SH-SY5Y (cell line): ENCODE results near the gene TRIO.

Experiments
- GATA2 ChIP-seq: IDR thresholded peaks from 2 replicates; pipeline ENCODE4 v1.6.1; 2011; ENCODE audit warnings: mild to moderate bottlenecking, low read depth, low read length
- GATA3 ChIP-seq: IDR thresholded peaks from 2 replicates; pipeline ENCODE4 v1.6.1; 2011; ENCODE audit warnings: low read depth, mild to moderate bottlenecking, low read length, moderate library complexity

Gene TRIO

DNA sequence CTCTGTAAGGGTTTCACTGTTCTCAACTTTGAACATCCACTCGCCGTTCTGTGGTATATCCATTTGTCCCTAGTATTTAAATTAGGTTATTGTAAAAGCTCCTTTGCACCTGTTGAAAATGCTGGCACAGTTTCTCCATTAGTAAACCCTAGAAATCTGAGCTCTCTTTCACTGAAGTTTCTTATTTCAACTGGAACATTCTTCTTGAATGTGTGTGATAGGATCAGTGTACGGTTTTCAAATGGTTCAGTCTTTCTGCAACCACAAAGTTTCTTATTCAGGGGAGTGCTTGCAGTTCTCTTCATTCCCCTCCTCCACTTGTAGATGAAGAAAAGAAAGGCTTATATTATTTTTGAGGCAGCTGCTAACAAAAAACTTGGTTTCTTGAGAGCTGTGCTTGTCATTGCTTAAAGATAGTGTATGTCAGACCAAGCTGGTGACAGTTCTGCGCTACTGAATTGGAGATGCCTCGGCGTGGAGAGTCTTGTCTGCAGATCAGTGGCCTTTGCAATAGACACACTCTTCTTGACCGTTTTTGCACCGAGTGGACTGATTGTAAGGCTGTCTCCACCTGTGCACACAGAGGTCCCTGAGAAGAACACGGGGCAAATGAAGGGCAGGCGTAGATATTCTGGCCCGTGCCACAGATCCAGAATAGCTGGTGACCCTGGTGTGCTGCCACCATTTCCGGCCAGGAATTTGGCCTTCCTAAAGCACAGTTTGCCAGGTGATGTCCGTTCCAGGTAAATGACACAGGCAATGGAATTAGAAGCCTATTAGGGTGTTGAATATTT is 102.2 kb downstream of the TRIO start:
- TF ChIP-seq GATA2 (no peak), GATA3 (no peak)

DNA sequence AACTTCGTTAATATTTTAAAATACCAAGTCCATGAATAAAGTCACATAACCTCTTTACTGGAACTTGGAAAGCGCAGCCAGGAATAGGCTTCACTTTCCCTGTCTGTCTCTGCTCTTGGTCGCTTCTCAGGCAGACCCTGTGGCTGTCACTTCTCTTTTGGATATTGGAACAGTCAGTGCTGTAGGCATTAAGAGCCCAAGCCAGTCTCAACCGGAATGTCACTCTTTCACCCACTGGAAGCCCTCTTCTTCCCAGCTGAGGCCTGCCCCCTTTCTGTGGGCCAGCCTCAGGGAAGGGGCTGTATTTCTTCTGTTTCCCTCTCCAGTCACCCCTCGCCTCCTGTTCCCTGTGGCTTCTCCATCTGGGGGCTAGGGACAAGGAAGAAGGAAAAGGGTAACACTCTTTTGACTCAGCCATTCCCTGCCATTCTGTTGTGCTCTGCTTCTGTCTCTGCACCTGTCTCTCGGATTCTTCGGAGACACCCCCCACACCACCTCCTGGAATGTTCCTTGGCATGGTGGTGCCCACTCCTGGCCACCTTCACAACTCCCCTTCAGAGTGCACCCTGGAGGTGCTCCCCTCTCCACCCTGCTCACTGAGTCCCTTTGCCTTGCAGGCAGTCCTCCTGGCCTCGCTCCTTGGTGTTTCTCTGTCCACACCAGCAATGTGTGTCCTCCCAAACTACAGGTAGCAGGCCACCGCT is 103.4 kb downstream of the TRIO start:
- no peak for TF ChIP-seq GATA3
- TF ChIP-seq GATA2 = no peak

DNA sequence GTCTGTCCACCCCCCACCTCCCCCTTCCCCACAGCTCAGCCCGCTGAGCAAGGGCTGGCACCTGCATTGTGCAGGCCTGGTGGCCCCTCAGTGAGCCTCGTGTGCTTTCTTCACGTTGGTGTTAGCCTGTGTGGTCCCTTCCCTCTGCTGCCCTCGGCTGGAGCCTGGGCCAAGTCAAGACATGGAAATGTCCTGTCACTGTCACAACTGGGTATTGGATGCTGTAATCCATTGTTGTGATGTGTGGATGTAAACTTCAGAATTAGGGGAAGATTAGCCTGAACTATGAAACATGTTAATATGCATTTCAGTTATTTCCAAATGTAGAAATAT is 103.9 kb downstream of the TRIO start:
- TF ChIP-seq GATA2 (no peak), GATA3 (no peak)

DNA sequence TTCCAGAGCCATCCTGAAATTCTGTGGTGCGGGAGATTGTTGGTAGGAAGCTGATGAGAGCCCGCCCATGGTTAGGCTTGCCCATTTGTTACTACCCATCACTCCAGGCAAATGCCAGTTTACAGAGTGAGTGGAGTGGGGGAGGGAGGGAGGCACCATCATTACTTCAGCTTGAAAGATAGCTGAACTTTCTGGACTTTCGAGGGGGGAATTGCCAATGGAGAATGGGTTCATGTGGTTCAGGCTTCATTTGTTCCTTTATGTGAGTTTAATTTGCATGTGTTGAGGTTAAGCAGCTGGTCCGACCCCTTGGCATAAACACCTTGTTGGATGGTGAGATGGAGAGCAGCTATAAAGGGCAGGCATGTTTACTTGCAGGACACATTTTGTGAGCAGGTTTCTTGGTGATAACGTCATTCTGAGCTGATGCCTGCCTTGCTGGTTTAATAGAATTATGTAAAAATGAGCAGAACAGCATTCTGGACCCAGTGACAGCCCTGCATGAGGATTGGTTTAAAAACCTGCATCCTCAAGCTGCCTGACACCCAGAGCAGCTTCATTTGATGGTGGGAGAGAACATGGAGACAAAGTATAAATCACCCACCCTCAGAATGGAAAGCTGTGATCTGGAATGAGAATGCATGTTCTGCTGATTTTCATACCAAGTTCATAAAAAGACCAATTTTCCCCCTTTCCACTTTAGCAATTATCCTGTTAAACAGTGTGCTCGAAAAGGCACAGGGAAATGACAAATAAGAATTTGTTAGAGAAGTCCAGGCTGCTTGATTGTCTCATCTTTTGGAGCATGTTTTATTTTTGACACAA is 106.3 kb downstream of the TRIO start:
- TF ChIP-seq GATA2 (no peak), GATA3 (no peak)

DNA sequence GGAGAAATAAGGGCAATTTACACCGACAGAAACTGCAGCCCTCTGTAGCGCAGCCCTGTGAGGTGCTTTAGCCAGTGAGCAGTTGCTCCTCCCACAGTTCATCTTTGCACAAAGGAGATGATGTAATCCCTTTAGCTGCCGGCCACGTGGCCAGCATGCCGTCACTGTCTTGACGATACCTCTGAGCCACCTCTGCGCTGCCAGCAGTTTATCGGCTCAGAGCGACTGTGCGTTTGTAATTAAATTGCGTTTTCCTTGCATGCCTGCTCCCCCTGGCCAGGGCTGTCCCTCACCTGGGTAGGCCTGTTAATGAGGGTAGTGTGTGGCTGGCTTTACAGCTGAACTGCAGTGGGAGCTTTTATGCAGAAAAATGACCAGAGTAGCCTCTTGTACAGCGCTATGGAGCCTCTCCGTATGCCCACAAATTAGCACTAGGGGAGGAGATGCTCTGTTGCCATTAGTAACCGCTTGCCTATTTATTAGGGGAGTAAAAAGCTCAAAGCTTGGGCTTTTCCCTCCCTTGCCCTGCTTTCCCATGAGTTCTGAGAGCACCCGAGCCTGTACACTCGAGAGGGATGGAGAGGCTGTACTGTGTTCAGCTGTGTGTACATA is 107.0 kb downstream of the TRIO start:
- TF ChIP-seq GATA2 (no peak), GATA3 (no peak)

DNA sequence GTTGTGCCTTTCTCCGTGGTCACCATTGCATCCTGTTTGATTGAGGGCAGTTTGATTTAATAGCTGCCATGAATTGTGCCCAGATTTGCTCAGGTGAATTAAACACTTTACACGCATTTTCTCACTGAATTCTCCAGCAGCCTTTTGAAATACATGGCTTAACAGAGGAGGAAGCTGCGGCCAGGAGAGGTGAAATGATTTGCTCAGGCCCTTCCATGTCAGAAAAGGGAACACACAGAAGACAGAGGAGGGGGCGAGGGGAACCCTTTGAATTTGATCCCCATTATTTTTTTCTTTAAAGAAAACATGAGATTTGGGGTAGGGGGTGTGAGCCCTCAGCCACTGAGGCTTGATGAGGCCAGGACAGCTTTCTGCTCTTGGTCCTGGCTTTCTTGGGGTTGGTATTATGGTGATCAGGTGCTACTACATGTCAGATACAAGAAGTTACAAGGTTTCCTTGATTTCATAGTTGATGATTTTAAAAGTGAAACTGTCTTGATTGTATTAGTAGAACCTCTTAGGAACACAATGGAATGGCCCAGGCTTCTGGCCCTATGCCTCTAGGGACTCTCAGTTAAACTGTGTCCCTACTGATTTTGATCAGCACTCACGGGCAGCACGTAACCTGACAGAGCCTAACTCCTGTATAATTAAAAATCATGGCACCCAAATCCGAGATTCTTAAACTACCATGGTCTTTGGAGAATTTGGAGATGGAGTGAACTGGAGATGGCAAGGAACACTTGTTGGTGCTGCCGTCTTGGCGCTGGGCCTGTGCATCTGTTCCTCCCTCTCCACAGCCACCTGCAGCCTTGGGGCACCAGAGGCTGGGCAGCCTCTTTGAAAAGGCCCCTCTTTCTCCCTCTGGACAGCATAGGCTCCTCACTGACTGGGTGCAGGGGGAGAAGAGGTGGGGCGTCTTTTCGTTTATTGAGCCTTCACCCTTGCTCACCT is 107.9 kb downstream of the TRIO start:
- TF ChIP-seq GATA2 (no peak), GATA3 (no peak)

DNA sequence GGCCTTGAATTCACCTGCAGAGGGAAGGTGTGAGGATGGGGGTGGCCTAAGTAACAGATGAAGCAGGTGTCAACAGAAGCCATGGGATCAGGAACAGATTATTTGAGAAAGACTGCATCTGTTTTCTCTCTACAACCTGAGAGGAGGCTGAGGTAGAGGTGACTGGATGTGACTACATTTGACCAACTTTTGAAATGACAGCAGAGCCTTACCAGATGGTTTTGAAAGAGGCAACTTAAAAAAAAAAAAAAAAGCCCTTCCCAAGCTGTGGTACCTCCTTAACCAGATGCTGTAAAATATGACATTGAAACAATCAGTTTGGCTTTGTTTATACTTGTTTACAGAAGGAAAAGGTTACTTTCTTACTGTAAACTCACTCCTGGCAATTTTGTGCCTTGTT is 108.6 kb downstream of the TRIO start:
- TF ChIP-seq GATA2 (no peak), GATA3 (no peak)

DNA sequence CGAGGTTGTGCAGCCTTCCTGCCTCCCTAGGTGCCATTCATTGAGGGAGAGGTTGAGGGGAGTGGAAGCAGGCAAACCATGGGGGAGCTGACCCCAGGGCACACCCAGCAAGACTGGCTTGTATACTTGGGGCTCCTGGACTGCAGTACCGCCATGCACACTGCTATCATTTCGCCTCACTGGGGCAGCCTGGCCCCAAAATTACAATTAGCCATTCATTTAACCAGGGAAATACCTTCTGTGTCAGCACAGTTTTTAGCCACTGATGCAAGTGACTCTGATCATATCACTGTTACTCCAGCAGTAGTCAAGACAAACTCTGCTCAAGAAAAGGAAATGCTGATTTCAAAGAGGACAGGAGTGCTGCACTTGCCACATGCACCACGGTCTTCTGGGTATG is 109.7 kb downstream of the TRIO start:
- TF ChIP-seq GATA3 (no peak), GATA2 (no peak)

DNA sequence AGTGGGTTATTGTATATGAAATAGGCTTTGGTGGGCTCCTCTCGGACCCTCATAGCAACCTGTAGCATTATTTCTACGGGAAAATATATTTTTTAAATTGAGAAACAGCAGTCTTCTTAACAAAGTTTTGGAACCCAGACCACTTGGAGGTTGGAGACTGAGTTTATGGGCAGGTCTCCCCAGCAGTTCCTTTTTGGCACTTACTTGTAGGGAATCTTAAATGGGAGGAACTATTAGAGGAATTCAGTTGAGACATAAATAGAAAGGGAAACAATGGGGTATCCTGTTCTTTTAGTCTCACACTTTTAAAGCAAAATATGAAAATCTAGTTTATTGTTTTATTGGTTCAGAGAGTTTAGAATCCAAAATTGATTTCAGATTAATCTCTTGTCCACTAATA is 111.5 kb downstream of the TRIO start:
- TF ChIP-seq GATA2 (no peak), GATA3 (no peak)

DNA sequence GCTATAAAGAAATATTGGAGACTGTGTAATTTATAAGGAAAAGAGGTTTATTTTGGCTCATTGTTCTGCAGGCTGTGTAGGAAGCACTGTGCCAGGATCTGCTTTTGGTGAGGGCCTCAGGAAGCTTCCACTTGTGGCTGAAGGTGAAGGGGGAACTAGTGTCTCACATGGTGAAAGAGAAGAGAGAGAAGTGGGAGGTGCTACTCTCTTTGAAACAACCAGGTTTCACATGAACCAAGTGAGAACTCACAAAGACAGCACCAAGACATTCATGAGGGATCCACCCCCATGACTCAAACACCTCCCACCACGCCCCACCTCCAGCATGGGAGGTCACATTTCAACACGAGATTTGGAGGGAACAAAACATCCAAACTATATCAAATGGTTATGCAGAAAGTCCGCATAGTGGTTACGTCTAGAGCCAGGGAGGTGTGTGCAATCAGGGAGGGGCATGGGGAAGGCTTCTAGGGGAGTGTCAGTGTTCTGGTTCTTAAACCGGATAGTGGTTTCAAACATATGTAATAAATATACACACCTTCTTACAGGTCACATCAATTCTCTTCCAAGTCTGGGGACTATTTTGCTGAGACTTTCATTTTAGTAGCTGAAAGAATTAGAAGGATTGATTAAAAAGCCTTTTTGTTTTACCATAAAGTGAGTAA is 113.0 kb downstream of the TRIO start:
- TF ChIP-seq GATA3 (no peak), GATA2 (no peak)

DNA sequence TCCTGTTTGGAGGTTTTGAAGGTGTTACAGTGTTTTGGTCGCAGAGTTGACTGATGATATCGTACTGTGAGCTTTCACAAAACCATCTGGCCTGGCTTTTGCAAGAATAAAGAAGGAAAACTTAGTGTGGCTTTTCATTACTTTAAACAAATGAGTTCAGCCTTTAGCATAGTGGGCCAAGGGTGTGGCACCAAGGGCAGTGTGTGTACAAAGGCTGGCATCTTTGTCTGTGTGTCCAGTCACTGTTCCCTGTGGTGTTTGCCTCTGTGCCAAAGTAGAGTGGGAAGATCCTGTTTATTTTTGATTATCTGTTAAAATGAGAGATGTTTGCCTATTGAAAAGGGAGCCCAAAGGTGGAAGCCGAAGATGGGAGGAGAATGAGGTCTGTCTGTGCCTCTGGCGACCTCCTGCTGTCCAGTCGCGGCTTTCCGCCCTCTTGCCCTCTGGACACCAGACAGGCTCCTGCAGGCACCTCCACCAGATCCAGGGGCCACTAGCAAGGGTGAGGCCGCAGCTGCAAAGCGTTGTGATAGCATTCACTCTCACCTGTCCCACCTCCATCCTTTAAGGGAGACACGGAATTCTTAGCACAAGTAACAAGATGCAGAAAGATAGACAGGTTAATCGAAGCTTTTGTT is 113.7 kb downstream of the TRIO start:
- TF ChIP-seq GATA3 = no peak

DNA sequence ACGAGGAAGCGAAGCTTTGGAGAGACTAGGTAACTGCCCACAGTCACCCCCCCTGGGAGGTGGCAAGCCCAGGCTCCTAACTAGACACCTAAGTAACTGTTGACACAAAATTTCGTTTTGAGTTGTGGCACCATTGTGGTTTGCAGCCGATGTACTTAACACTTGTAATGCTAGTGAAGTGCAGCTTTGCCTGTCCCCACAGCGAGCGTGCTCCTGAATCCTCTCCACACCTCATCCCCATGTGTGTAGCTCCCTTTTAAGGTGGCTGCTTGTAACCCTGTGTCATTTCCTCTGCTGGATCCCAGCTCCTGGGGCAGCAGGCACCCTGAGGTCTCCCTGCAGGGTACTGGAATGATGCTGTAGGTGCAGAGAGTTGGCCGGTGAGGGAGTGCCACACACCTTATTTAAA is 114.9 kb downstream of the TRIO start:
- TF ChIP-seq GATA3 (no peak), GATA2 (no peak)

DNA sequence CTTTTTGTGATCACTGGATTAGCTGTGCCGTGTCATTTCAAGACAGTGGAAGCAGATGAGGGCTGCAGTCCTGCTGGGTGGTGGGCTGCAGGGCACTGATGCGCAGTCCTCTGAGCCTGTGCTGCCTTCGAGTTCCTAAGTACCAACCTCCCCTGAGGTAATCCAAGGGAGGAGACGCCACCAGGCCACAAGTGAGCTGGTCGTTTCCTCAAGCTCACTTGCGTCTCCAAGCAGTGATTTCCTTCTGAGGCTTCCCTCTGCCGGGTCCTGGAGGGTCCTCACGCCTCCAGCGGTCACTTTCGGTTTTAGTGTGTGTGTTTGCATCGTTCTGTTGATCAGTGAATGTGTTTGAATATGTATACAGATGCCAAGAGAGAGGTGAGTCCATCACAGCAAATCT is 115.7 kb downstream of the TRIO start:
- TF ChIP-seq GATA2 (no peak), GATA3 (no peak)
